PFSK-1 (cell line): Measurements from ENCODE around the gene TMEM213.

Source experiments
- POLR2AphosphoS5 ChIP-seq: IDR thresholded peaks from 2 replicates; pipeline ENCODE4 v1.6.1; 2012; ENCODE audit warnings: low read depth, mild to moderate bottlenecking, control low read depth, low read length, moderate library complexity
- TAF1 ChIP-seq: IDR thresholded peaks from 2 replicates; pipeline ENCODE4 v1.6.1; 2012; ENCODE audit warnings: low read length, control low read depth, borderline replicate concordance; ENCODE audit not compliant: insufficient read depth
- TF ChIP-seq, protein P1 (sequence below), 2 experiments: IDR thresholded peaks; 2 replicates each; pipeline versions ENCODE4 v1.6.1 to v1.8.0; 2011 to 2012; ENCODE audit warnings: low read depth in 2 of 2, low read length in 2 of 2, control low read depth in 1 of 2, inconsistent platforms in 1 of 2, mild to moderate bottlenecking in 1 of 2, moderate library complexity in 1 of 2; ENCODE audit not compliant: insufficient read depth in 1 of 2

DNA sequence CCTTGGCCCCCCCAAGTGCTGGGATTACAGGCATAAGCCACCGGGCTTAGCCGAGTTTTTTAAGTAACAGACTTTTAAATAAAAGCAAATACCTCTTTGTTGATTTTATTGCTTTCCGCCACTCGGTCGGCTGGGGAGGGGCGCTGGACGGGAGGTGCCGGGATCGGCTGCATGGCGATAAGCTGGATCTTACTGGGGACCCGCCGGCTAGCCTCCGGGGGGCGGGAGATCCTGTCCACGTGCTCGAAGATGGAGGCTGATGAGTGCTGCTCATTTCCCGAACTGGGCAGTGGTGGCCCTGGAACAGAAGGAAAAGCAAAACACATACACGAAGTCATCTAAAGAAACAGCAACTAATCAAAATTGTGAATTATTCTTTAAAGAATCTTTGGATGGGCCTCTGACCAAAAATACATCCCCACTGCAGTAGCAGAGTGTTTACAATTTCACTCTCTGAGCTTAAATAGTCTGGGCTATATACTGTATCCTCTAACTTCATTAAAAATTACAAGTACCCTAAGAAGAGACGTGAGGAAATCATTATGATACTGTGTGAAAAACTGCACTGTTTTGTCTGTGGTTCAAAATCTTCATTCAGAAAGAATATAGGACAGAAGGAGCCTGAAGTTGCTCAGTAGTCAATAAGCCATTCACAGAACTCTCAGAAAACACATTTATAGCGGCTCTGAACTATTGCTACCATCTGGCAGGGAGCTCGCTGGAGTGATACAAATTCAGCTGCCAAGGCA, 73.4 kb downstream of the TMEM213 start:
- TF ChIP-seq POLR2AphosphoS5 (no peak), TAF1 (no peak)
- TF ChIP-seq, protein P1, sequence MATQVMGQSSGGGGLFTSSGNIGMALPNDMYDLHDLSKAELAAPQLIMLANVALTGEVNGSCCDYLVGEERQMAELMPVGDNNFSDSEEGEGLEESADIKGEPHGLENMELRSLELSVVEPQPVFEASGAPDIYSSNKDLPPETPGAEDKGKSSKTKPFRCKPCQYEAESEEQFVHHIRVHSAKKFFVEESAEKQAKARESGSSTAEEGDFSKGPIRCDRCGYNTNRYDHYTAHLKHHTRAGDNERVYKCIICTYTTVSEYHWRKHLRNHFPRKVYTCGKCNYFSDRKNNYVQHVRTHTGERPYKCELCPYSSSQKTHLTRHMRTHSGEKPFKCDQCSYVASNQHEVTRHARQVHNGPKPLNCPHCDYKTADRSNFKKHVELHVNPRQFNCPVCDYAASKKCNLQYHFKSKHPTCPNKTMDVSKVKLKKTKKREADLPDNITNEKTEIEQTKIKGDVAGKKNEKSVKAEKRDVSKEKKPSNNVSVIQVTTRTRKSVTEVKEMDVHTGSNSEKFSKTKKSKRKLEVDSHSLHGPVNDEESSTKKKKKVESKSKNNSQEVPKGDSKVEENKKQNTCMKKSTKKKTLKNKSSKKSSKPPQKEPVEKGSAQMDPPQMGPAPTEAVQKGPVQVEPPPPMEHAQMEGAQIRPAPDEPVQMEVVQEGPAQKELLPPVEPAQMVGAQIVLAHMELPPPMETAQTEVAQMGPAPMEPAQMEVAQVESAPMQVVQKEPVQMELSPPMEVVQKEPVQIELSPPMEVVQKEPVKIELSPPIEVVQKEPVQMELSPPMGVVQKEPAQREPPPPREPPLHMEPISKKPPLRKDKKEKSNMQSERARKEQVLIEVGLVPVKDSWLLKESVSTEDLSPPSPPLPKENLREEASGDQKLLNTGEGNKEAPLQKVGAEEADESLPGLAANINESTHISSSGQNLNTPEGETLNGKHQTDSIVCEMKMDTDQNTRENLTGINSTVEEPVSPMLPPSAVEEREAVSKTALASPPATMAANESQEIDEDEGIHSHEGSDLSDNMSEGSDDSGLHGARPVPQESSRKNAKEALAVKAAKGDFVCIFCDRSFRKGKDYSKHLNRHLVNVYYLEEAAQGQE (IDR thresholded peaks at IDR 0.05; ENCODE audit: insufficient read depth in 1 of 2, low read depth in 2 of 2, low read length in 2 of 2): no peak
